Natural killer cell (primary cell): Measurements from ENCODE around the gene WNT1. TPM values are rescaled to one million over a fixed set of nuclear protein-coding genes. Genes with fewer than 3 reads are reported as not detected.

Experiments
- ATAC-seq, 3 donors: fragments of 150-1000 bp in 2 of 3; fragments of 200-7000 bp in 1 of 3; cut with Tn5 transposase; 1 replicate in 1 of 3; 2 replicates in 2 of 3; pipeline ENCODE4 v1.10.0; 2021; ENCODE audit warnings: mild to moderate bottlenecking in 2 of 3, moderate library complexity in 2 of 3
- DNase-seq, 2 donors: peaks; one replicate each; pipeline versions ENCODE4 v3.0.0 to v3.0.0-alpha.2; 2013 to 2021; ENCODE audit warnings: mixed read lengths in 1 of 2
- H3K27ac ChIP-seq: one replicate; pipeline ENCODE4 v1.5.1; 2013; ENCODE audit warnings: mild to moderate bottlenecking, low read length
- H3K27me3 ChIP-seq: one replicate; pipeline ENCODE4 v1.6.1; 2013; ENCODE audit warnings: low read length; ENCODE audit not compliant: control insufficient read depth, insufficient read depth
- H3K36me3 ChIP-seq: one replicate; pipeline ENCODE4 v1.6.1; 2013; ENCODE audit warnings: low read length; ENCODE audit not compliant: control insufficient read depth, insufficient read depth
- H3K4me1 ChIP-seq: one replicate; pipeline ENCODE4 v1.6.1; 2013; ENCODE audit warnings: low read length; ENCODE audit not compliant: control insufficient read depth, insufficient read depth
- H3K4me3 ChIP-seq: one replicate; pipeline ENCODE4 v1.5.1; 2013; ENCODE audit warnings: low read length
- H3K9me3 ChIP-seq: one replicate; pipeline ENCODE4 v1.6.1; 2013; ENCODE audit warnings: low read length; ENCODE audit not compliant: control insufficient read depth, insufficient read depth
- H3K27ac Mint-ChIP-seq, 2 donors: one replicate each; pipeline ENCODE4 v1.8.0; 2022; ENCODE audit warnings: mild to moderate bottlenecking in 2 of 2, mixed read lengths in 2 of 2, moderate library complexity in 1 of 2
- H3K27me3 Mint-ChIP-seq, 2 donors: one replicate each; pipeline ENCODE4 v1.8.0; 2022; ENCODE audit warnings: low read depth in 2 of 2, mixed read lengths in 2 of 2
- H3K36me3 Mint-ChIP-seq: one replicate; pipeline ENCODE4 v1.8.0; 2022; ENCODE audit warnings: mixed read lengths
- H3K4me1 Mint-ChIP-seq, 2 donors: one replicate each; pipeline ENCODE4 v1.8.0; 2022; ENCODE audit warnings: mixed read lengths in 2 of 2
- H3K4me3 Mint-ChIP-seq: one replicate; pipeline ENCODE4 v1.8.0; 2022; ENCODE audit warnings: mild to moderate bottlenecking, moderate library complexity, mixed read lengths
- H3K9me3 Mint-ChIP-seq, 2 donors: one replicate each; pipeline ENCODE4 v1.8.0; 2022; ENCODE audit warnings: mixed read lengths in 2 of 2
- CTCF ChIP-seq: fragments of 200-600 bp; IDR thresholded peaks from one replicate; pipeline ENCODE4 v1.8.0; 2022; ENCODE audit warnings: antibody characterized with exemption
- WGBS: methylation state at CpG from one replicate; pipeline ENCODE4 v1.1.7; 2013; ENCODE audit warnings: missing lambda C conversion rate; ENCODE audit not compliant: insufficient coverage; 5-methylcytosine and 5-hydroxymethylcytosine counted together
- intact Hi-C: fragments of 100-400 bp; cut with micrococcal nuclease; formaldehyde crosslinking; loops from one replicate; pipeline ENCODE4 v1.14.2; 2022
- total RNA-seq, 4 donors: library from RNA; stranded (reverse); fragments of 120-200 nt in 1 of 4; gene quantifications; one replicate each; pipeline versions ENCODE4 v1.2.3 to v1.2.4, GENCODE V29; 2013 to 2022

The WNT1 gene
- total RNA-seq, 3 donors from 2014 or later (not counting 1 experiment from before 2014, with no cell fraction given): 1.1 to 2.0 (median 1.7) TPM

GRCh38 chr12:48981757-48982157, 3.6 kb downstream of the WNT1 start:
- Mint-ChIP-seq H3K27ac (peak overlapping the region; percentile 73 to 94), H3K36me3 (no peaks in the 10 kb centered on the region), H3K27me3 (peaks cover 29 to 35% of the 10 kb centered on the region in 2 donors), H3K4me3 (peak overlapping the region; percentile 89), H3K4me1 (peaks cover 53 to 54% of the 10 kb centered on the region in 2 donors), H3K9me3 (no peaks in the 10 kb centered on the region)
- Histone ChIP-seq H3K4me3 (no peak overlapping the region), H3K36me3 (no peaks in the 10 kb centered on the region), H3K9me3 (no peaks in the 10 kb centered on the region), H3K27me3 (peaks cover 14% of the 10 kb centered on the region), H3K27ac (no peak overlapping the region), H3K4me1 (peaks cover 51% of the 10 kb centered on the region)
- intact Hi-C loops: no loop called here
- WGBS: 20% methylated on average over 13 of the region's 13 CpGs
- DNase-seq (no peak), ATAC-seq (no peak)
- TF ChIP-seq CTCF: no peak

- no peaks in the 10 kb centered on the region for H3K36me3 Mint-ChIP-seq
- 74% methylated on average over 6 of the region's 6 CpGs for WGBS
- TF ChIP-seq CTCF: no peak
- ATAC-seq (no peak), DNase-seq (no peak)
- H3K27ac Mint-ChIP-seq: peak overlapping the region in 1 of 2 donors; percentile 94
- intact Hi-C loops: no loop called here
- Histone ChIP-seq H3K36me3 (no peaks in the 10 kb centered on the region), H3K27ac (no peak overlapping the region), H3K9me3 (no peaks in the 10 kb centered on the region), H3K4me1 (peaks cover 45% of the 10 kb centered on the region), H3K27me3 (peaks cover 10% of the 10 kb centered on the region), H3K4me3 (no peak overlapping the region)
- no peaks in the 10 kb centered on the region for H3K9me3 Mint-ChIP-seq
- H3K4me3 Mint-ChIP-seq: peak overlapping the region; percentile 89
- peaks cover 46 to 51% of the 10 kb centered on the region in 2 donors for H3K4me1 Mint-ChIP-seq
- peaks cover 28 to 32% of the 10 kb centered on the region in 2 donors for H3K27me3 Mint-ChIP-seq
These were observed 4.4 kb downstream of the WNT1 start for GRCh38 chr12:48982397-48983080.

GRCh38 chr12:48985475-48985897, 7.4 kb downstream of the WNT1 start:
- H3K27me3 ChIP-seq: peaks cover 7% of the 10 kb centered on the region

More at GRCh38 chr12:48985475-48985897, 7.4 kb downstream of the WNT1 start:
- WGBS: 41% methylated on average over 3 of the region's 10 CpGs
- no peak overlapping the region for H3K4me3 Mint-ChIP-seq
- no peak for TF ChIP-seq CTCF
- intact Hi-C loops: loop anchor here (5.0 kb wide), 1 partner anchor 83 kb away; a partner anchor contains a TSS
- Histone ChIP-seq H3K4me1 (peaks cover 21% of the 10 kb centered on the region), H3K36me3 (no peaks in the 10 kb centered on the region), H3K9me3 (no peaks in the 10 kb centered on the region), H3K27ac (no peak overlapping the region), H3K4me3 (no peak overlapping the region)
- H3K36me3 Mint-ChIP-seq: no peaks in the 10 kb centered on the region
- no peak overlapping the region for H3K27ac Mint-ChIP-seq
- peaks cover 27 to 31% of the 10 kb centered on the region in 2 donors for H3K4me1 Mint-ChIP-seq
- H3K9me3 Mint-ChIP-seq: no peaks in the 10 kb centered on the region
- DNase-seq (no peak), ATAC-seq (no peak)
- H3K27me3 Mint-ChIP-seq: peaks cover 44 to 48% of the 10 kb centered on the region in 2 donors
